DMS114 treated with DMSO at 0.1 percent for 48 hours (cell line): ENCODE results near the gene PROK1.

Experiments
- DNase-seq: peaks from one replicate; lab custom pipeline; 2025; ENCODE audit not compliant: unreplicated experiment; lab: John Stamatoyannopoulos, UW

The PROK1 gene

GRCh38 chr1:110487726-110488125 lies 36.8 kb downstream of the PROK1 start:
- no peak for DNase-seq

- no peak for DNase-seq
Observed at GRCh38 chr1:110488161-110488560, 37.2 kb downstream of the PROK1 start.

- DNase-seq = no peak
Observed at GRCh38 chr1:110488867-110489266, 37.9 kb downstream of the PROK1 start.

- DNase-seq = no peak
Observed at GRCh38 chr1:110489406-110489805, 38.5 kb downstream of the PROK1 start.

- DNase-seq = no peak
Observed at GRCh38 chr1:110489973-110490542, 39.1 kb downstream of the PROK1 start.

- DNase-seq = no peak
Observed at GRCh38 chr1:110490791-110491451, 40.0 kb downstream of the PROK1 start.

GRCh38 chr1:110492573-110492972 lies 41.6 kb downstream of the PROK1 start:
- no peak for DNase-seq

GRCh38 chr1:110493059-110493699 lies 42.2 kb downstream of the PROK1 start:
- DNase-seq = no peak

GRCh38 chr1:110494036-110494435 lies 43.1 kb downstream of the PROK1 start:
- DNase-seq = no peak

- DNase-seq = no peak
Observed at GRCh38 chr1:110494522-110495406, 43.8 kb downstream of the PROK1 start.

GRCh38 chr1:110495926-110496600 lies 45.1 kb downstream of the PROK1 start:
- DNase-seq = peak; percentile 73

GRCh38 chr1:110498270-110498669 lies 47.3 kb downstream of the PROK1 start:
- no peak for DNase-seq

GRCh38 chr1:110501488-110502132 lies 50.7 kb downstream of the PROK1 start:
- no peak for DNase-seq

- DNase-seq = no peak
Observed at GRCh38 chr1:110502402-110503151, 51.6 kb downstream of the PROK1 start.

- no peak for DNase-seq
Observed at GRCh38 chr1:110503471-110503870, 52.5 kb downstream of the PROK1 start.

GRCh38 chr1:110504226-110504625 lies 53.3 kb downstream of the PROK1 start:
- DNase-seq = no peak

GRCh38 chr1:110505596-110505995 lies 54.6 kb downstream of the PROK1 start:
- DNase-seq = no peak

GRCh38 chr1:110506541-110506940 lies 55.6 kb downstream of the PROK1 start:
- no peak for DNase-seq
